ENCODE measurements around the gene ATP8A2.

DNA sequence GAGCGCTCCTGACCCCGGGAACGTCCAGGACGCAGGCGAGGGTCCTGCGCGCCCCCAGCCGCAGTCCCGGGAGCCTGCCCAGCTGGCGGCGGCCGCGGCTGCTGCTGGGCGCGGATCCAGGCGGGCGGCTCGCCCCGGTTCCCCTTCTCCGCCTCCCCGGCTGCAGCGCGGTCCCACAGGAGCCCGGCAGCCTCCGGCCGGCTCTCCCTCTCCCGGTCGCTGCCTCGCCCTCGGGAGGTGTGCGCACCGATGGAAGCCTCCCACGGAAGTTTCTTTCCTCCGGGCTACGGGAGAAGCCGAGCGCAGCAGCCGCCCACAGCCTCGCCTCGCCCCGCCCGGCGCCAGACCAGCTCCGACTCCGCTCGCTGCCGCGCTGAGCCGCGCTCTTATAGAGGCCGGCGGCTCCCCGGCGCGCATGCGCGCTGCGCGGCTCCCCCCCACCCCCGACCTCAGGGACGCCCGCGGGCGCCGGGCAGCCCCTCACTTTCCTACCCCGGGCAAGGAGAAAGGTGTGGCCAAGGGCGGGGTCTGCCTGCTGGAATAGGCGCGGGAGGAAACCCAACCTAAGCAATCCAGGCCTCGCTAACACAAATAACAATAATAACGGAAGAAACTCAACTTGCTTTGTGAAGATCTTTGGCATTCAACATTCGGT lies 680.0 kb downstream of the ATP8A2 start, which contains the start of gene SHISA2:
- TF ChIP-seq, protein P1, sequence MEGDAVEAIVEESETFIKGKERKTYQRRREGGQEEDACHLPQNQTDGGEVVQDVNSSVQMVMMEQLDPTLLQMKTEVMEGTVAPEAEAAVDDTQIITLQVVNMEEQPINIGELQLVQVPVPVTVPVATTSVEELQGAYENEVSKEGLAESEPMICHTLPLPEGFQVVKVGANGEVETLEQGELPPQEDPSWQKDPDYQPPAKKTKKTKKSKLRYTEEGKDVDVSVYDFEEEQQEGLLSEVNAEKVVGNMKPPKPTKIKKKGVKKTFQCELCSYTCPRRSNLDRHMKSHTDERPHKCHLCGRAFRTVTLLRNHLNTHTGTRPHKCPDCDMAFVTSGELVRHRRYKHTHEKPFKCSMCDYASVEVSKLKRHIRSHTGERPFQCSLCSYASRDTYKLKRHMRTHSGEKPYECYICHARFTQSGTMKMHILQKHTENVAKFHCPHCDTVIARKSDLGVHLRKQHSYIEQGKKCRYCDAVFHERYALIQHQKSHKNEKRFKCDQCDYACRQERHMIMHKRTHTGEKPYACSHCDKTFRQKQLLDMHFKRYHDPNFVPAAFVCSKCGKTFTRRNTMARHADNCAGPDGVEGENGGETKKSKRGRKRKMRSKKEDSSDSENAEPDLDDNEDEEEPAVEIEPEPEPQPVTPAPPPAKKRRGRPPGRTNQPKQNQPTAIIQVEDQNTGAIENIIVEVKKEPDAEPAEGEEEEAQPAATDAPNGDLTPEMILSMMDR (IDR thresholded peaks at IDR 0.05): no peak
- no peak for TF ChIP-seq POLR2A (IDR thresholded peaks at IDR 0.05)
- no peak for TF ChIP-seq POLR2AphosphoS5 (IDR thresholded peaks at IDR 0.05)
- TF ChIP-seq EP300 (IDR thresholded peaks at IDR 0.05): no peak
